KOPT-K1 (cell line): ENCODE measurements around the gene IPO11.

Experiments
- H3K27ac ChIP-seq: fragments of 200-600 bp; sonication (generic); 2 replicates; pipeline ENCODE4 v1.5.1; 2016; ENCODE audit warnings: antibody characterized with exemption, mild to moderate bottlenecking, low read depth, low read length; ENCODE audit not compliant: poor library complexity, severe bottlenecking
- H3K36me3 ChIP-seq: fragments of 200-600 bp; sonication (generic); 2 replicates; pipeline ENCODE4 v1.5.1; 2017; ENCODE audit warnings: antibody characterized with exemption, mild to moderate bottlenecking, low read length, moderate library complexity; ENCODE audit not compliant: insufficient read depth
- H3K9me3 ChIP-seq: fragments of 200-600 bp; sonication (generic); 2 replicates; pipeline ENCODE4 v1.5.1; 2017; ENCODE audit warnings: antibody characterized with exemption, low read length, mild to moderate bottlenecking; ENCODE audit not compliant: insufficient read depth, poor library complexity, severe bottlenecking

Gene IPO11

DNA sequence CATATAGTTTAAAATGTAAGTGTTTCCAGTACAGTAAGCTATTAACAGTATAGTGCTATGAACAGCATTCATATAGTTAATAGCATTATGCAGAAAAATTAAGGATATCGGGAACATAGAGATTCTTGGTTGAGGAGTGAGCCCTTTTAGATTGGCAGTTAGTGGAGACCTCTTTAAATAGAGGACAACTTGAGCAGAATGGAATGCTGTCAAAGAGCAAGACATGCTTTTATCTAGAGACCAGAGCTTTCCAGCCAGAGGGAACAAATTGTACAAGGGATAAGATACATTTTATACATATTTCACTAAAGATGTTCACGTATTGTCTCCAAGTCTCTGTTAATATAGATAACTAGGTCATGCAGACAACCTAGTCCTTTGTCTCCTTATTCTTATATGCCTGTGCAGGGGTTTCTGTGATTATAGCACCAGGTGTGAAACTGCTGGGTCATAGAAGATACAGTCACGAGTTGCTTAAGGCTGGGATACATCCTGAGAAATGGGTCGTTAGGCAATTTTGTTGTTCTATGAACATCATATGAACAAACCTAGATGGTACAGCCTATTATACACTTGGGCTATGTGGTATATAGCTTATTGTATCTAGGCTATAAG is 6.0 kb downstream of the IPO11 start:
- Histone ChIP-seq H3K27ac (no peak overlapping the region), H3K36me3 (peaks cover 22% of the 10 kb centered on the region; the same call in 1 of the 2 replicates), H3K9me3 (no peaks in the 10 kb centered on the region)

DNA sequence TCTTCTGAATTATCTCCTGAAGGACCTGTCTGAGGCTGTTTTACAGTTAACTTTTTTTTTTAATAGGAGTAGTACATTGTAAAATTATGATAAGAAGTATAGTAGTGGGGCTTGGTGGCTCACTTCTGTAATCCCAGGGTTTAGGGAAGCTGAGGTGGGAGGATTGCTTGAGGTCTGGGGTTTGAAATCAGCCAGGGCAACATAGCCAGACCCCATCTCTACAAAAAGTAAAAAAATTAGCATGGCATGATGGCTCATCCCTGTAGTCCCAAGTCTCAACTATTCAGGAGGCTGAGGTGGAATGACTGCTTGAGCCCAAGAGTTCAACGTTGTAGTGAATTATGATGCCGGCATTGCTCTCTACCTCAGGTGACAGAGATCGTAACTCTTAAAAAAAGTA is 7.0 kb downstream of the IPO11 start:
- H3K9me3 ChIP-seq, result no peaks in the 10 kb centered on the region
- H3K36me3 ChIP-seq, result peaks cover 19% of the 10 kb centered on the region; the same call in 1 of the 2 replicates
- H3K27ac ChIP-seq, result no peak overlapping the region

DNA sequence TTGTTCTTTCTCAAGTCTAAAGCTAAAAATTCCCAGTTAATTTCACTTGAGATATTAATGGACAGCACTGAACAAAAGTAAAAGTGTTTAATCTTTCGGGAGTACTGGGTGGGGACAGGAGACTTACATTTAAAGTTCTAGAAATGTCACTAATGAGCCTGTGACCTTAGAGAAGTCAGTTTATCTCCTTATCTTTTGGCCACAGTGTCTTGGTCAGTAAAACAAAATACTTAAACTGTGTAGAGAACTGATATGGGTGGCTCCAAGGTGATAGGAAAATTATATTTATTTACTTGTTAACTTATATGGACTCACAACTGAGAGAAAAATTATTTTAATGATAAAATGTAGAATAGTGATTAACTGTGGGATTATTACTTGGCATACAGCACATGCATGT is 8.9 kb downstream of the IPO11 start:
- H3K36me3 ChIP-seq, result peaks cover 15% of the 10 kb centered on the region; the same call in 1 of the 2 replicates
- H3K27ac ChIP-seq, result no peak overlapping the region
- H3K9me3 ChIP-seq, result no peaks in the 10 kb centered on the region

DNA sequence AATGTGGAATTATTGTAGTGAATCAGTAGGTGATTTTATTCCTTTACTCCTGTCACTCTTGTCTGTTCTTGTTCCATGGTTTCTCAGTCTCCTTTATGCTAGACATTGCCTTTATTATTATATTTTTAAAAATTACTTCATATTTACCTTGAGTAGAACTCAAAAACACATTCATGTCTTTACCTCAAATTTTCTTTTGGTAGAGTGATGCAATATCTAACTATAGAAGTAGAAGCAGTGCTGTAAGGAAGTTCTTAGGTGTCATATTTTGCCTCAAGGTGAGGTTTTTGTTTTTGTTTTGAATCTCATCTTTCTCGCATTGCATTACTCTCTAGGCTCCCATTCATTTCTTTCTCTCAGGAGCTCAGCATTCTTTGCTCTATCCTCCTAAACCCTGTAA is 12.2 kb downstream of the IPO11 start:
- Histone ChIP-seq H3K27ac (no peak overlapping the region), H3K9me3 (no peaks in the 10 kb centered on the region), H3K36me3 (no peaks in the 10 kb centered on the region; the same call in 1 of the 2 replicates)

GRCh38 chr5:62431735-62432620 is 19.4 kb downstream of the IPO11 start:
- Histone ChIP-seq H3K27ac (no peak overlapping the region), H3K36me3 (no peaks in the 10 kb centered on the region; the same call in none of the 2 replicates), H3K9me3 (no peaks in the 10 kb centered on the region)

DNA sequence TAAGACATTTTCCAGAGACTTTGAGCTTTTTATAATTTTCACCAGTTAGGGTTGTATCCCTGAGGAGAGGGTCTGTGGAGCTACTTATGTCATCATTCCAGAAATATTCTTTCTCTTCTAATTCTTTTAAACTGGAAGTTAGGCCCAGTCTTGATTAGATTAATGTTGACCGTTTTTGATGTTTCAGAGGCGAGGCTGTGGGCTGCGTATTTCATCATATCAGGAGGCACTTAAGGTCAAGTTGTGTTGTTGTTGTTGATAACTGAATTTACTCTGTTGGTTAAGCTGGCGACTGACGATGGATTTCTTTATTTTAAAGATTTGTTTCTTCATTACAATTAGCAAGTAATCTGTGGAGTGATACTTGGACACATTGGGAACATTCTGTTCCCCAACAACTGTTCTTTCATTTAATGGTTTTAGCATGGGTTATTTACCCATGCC is 20.1 kb downstream of the IPO11 start:
- Histone ChIP-seq H3K27ac (no peak overlapping the region), H3K9me3 (no peaks in the 10 kb centered on the region)

DNA sequence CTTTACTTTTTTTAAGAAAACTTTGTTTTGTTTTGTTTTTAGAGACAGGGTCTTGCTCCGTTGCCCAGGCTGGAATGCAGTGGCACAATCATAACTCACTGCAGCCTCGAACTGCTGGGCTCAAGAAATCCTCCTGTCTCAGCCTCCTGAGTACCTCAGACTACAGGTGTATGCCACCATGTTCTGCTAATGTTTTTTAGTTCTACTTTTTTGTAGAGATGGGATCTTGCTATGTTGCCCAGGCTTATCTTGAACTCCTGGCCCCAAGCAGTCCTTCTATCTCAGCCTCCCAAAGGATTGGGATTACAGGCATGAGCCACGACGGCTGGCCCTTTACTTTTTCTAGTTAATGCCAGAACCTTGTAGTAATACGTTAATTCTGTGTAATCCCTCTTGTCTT is 36.0 kb downstream of the IPO11 start:
- peaks cover 80% of the 10 kb centered on the region for H3K36me3 ChIP-seq
- no peak overlapping the region for H3K27ac ChIP-seq
- no peaks in the 10 kb centered on the region for H3K9me3 ChIP-seq

More for the DNA sequence above, 20.1 kb downstream of the IPO11 start:
- H3K36me3 ChIP-seq, result no peaks in the 10 kb centered on the region; the same call in none of the 2 replicates

GRCh38 chr5:62450259-62450658 is 37.7 kb downstream of the IPO11 start:
- no peaks in the 10 kb centered on the region for H3K9me3 ChIP-seq
- peaks cover 79% of the 10 kb centered on the region for H3K36me3 ChIP-seq
- H3K27ac ChIP-seq, result no peak overlapping the region

DNA sequence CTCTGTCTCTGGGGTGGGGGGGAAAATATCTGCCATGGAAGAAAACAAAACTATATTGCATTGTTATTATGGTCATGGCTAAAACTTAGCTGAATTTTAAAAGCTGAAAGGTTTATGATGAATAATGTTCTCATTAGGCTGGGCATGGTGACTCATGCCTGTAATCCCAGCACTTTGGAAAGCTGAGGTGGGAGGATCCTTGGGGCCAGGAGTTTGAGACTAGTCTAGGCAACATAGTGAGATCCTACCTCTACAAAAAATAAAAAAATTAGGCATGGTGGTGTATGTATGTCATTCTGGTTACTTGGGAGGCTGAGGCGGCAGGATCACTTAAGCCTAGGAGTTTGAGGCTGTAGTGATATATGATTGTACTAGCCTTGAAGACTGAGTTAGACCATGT is 44.5 kb downstream of the IPO11 start:
- no peak overlapping the region for H3K27ac ChIP-seq
- no peaks in the 10 kb centered on the region for H3K9me3 ChIP-seq
- H3K36me3 ChIP-seq, result peaks cover 44% of the 10 kb centered on the region

GRCh38 chr5:62460578-62460983 is 48.0 kb downstream of the IPO11 start:
- no peaks in the 10 kb centered on the region for H3K9me3 ChIP-seq
- H3K27ac ChIP-seq, result no peak overlapping the region
- H3K36me3 ChIP-seq, result peaks cover 25% of the 10 kb centered on the region; the same call in 1 of the 2 replicates

- Histone ChIP-seq H3K36me3 (peaks cover 19% of the 10 kb centered on the region; the same call in 1 of the 2 replicates), H3K27ac (no peak overlapping the region), H3K9me3 (no peaks in the 10 kb centered on the region)
Measured at GRCh38 chr5:62461561-62461960, 49.0 kb downstream of the IPO11 start.

DNA sequence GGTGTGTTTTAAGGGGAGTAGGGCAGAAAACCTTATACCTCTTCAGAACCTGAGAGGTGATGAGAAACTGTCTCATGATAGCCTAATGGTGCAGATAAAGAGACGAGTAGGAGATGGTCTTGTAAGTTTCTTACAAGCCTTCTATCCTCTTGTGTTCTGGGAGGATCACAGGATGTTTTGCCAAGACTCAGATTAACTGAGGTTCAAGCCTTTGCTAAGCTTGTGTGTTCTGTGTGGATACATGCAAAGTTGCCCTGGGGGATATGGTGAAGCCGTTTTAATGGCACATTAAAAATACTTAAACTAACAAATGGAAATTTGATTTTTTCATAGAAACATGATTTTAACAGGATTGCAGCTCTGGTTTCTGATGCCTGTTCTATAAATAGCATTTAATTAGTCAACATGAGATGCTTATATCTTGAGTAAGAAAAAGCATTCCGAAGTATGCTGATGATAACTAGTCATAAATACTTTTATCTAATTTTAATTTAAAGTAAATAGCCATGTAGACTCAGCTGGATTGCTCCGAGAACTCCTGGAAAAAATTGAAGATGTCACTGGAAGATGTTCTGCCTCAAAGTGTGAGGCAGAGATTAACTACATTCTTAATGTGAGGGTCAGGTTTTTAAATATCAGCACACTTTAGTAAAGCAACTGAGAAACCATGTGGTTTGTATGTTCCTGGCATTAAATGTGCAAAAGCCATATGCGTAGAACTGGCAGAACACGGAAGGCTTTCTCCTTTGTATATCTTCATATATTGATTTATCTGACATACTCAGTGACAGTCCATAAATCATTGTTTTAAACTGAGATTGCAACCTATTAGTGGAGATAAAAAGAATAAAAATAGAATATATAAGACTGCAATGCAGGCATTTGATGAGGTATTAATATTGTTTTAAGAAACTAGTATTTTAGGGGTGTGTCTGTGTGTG is 53.7 kb downstream of the IPO11 start:
- no peak overlapping the region for H3K27ac ChIP-seq
- peaks cover 48% of the 10 kb centered on the region for H3K36me3 ChIP-seq

GRCh38 chr5:62473209-62473608 is 60.6 kb downstream of the IPO11 start:
- Histone ChIP-seq H3K9me3 (no peaks in the 10 kb centered on the region), H3K27ac (no peak overlapping the region), H3K36me3 (peaks cover 59% of the 10 kb centered on the region)

More for the DNA sequence above, 53.7 kb downstream of the IPO11 start:
- no peaks in the 10 kb centered on the region for H3K9me3 ChIP-seq

DNA sequence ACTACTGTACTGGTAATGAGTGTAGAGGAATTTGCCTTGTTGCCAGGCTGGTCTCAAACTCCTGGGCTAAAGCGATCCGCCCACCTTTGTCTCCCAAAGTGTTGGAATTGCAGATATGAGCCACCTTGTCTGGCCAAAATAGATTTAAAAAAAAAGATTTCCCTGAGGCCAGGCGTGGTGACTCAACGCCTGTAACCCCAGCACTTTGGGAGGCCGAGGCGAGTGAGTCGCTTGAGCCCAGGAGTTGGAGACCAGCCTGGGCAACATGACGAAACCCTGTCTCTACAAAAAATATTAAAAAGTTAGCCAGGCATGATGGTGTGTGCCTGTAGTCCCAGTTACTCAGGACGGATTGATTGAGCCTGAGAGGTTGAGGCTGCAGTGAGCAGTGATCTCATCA is 62.5 kb downstream of the IPO11 start:
- H3K27ac ChIP-seq, result no peak overlapping the region
- H3K36me3 ChIP-seq, result peaks cover 47% of the 10 kb centered on the region

More for the DNA sequence above, 62.5 kb downstream of the IPO11 start:
- no peaks in the 10 kb centered on the region for H3K9me3 ChIP-seq
